ENCODE measurements around the gene LRMDA. TPM values are rescaled to one million over a fixed set of nuclear protein-coding genes. Genes with fewer than 3 reads are reported as not detected.
A peak's percentile ranks its signal among the peaks of the same experiment; 100 is the strongest.

LRMDA gene
- total and polyA plus RNA-seq, 2 of the 4 experiments (the other 2 are of a cell fraction): 0.07 TPM; not detected in 1

DNA sequence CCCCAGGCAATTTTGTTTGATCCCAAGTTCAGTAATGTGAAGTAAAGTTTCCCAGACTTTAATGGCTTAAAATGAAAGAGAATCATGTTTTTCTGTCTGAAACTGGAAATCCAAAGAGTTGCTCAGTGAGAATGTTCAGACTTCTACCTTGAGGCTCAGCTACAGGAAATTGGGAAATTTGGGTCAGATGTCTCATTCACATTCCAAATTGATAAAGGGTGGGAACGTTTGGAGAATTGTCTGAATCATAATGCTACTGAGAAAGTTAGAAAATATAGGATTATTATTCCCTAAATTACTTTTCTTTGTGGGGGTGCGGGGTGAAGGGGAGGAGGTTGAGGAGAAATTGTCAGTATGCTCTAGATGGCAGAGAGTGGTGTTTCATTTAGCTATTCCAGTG lies 773.9 kb downstream of the LRMDA start:
- no CpG with 5 or more reads among the region's 2 CpGs for WGBS, 2 experiments (ENCODE audit: extremely low coverage in 2 of 2, insufficient read length in 1 of 2)

More for the DNA sequence above, 773.9 kb downstream of the LRMDA start:
- Histone ChIP-seq H2BK20ac (ENCODE audit: low read depth, low read length) (no peak overlapping the region), H3K14ac (replicated peaks; ENCODE audit: low read depth, low read length) (no peak overlapping the region), H3K27me3 (ENCODE audit: control insufficient read depth, insufficient read depth, low read length) (no peaks in the 10 kb centered on the region), H4K91ac (ENCODE audit: insufficient read depth, low read depth, low read length) (no peak overlapping the region), H2BK120ac (ENCODE audit: low read depth, low read length) (no peak overlapping the region), H3K56ac (ENCODE audit: extremely low read depth, insufficient read depth, low read length) (no peak overlapping the region), H3K9ac (ENCODE audit: low read depth, low read length) (no peak overlapping the region), H3K9me1 (ENCODE audit: insufficient read depth, low read length) (no peaks in the 10 kb centered on the region; the same call in 1 of the 2 replicates), H3K4ac (ENCODE audit: low read depth, low read length) (no peak overlapping the region), H3K9me3 (ENCODE audit: control insufficient read depth, insufficient read depth, low read length) (no peaks in the 10 kb centered on the region), H4K20me1 (ENCODE audit: insufficient read depth, low read length) (no peaks in the 10 kb centered on the region), H2AFZ (replicated peaks; ENCODE audit: low read length, poor library complexity) (no peak overlapping the region), H4K8ac (ENCODE audit: low read depth in 2 of 2, low read length in 2 of 2) (no peak overlapping the region), H3K4me2 (ENCODE audit: low read depth, low read length) (no peak overlapping the region), H3K23ac (ENCODE audit: low read depth, low read length) (no peak overlapping the region), H3K4me1 (ENCODE audit: control insufficient read depth, insufficient read depth, low read length) (peaks cover 7% of the 10 kb centered on the region), H4K5ac (ENCODE audit: low read depth, low read length) (no peak overlapping the region; the same call in 1 of the 2 replicates), H2AK5ac (ENCODE audit: low read depth, low read length) (0 out of 2 replicates have a peak overlapping the region, but pooled peaks have one; percentile 36), H3K18ac (ENCODE audit: low read depth, low read length) (0 out of 2 replicates have a peak overlapping the region, but pooled peaks have one; percentile 2), H2BK5ac (ENCODE audit: low read depth, low read length, poor library complexity, severe bottlenecking) (no peak overlapping the region), H3K36me3 (ENCODE audit: control insufficient read depth, insufficient read depth, low read length) (no peaks in the 10 kb centered on the region), H2BK15ac (ENCODE audit: low read depth, low read length) (no peak overlapping the region), H3K4me3 (ENCODE audit: insufficient read depth, low read depth, low read length) (no peak overlapping the region), H2AK9ac (replicated peaks; ENCODE audit: low read depth, low read length, poor library complexity) (no peak overlapping the region), H3K79me1 (ENCODE audit: low read depth in 1 of 2, low read length in 2 of 2) (no peaks in the 10 kb centered on the region), H3K27ac (ENCODE audit: insufficient read depth, low read length) (no peak overlapping the region)
- BruUV-seq (replicated peaks): no TSS peak
- POLR2A ChIA-PET (ENCODE audit: unreplicated experiment): no interaction called here
- no peak for TF ChIP-seq BHLHE40 (IDR thresholded peaks at IDR 0.05; ENCODE audit: low read depth, low read length)
- no peak for TF ChIP-seq MAFK (IDR thresholded peaks at IDR 0.05; ENCODE audit: low read depth, low read length)
- TF ChIP-seq CEBPB (IDR thresholded peaks at IDR 0.05; ENCODE audit: low read depth, low read length): no peak
- TF ChIP-seq USF2 (IDR thresholded peaks at IDR 0.05; ENCODE audit: low read depth, low read length): no peak
- TF ChIP-seq CHD1 (IDR thresholded peaks at IDR 0.05; ENCODE audit: low read depth, low read length): no peak
- no peak for TF ChIP-seq RAD21 (IDR thresholded peaks at IDR 0.05; ENCODE audit: low read length)
- TF ChIP-seq, protein P1, sequence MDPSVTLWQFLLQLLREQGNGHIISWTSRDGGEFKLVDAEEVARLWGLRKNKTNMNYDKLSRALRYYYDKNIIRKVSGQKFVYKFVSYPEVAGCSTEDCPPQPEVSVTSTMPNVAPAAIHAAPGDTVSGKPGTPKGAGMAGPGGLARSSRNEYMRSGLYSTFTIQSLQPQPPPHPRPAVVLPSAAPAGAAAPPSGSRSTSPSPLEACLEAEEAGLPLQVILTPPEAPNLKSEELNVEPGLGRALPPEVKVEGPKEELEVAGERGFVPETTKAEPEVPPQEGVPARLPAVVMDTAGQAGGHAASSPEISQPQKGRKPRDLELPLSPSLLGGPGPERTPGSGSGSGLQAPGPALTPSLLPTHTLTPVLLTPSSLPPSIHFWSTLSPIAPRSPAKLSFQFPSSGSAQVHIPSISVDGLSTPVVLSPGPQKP (IDR thresholded peaks at IDR 0.05; ENCODE audit: borderline replicate concordance, low read depth, low read length): no peak
- no peak for TF ChIP-seq POLR2A (IDR thresholded peaks at IDR 0.05; ENCODE audit: low read depth, low read length)
- no peak for TF ChIP-seq SMC3 (IDR thresholded peaks at IDR 0.05; ENCODE audit: low read depth, low read length)
- TF ChIP-seq RFX5 (IDR thresholded peaks at IDR 0.05; ENCODE audit: low read depth, low read length): no peak
- TF ChIP-seq NFE2L2 (IDR thresholded peaks at IDR 0.05; ENCODE audit: low read depth, low read length): no peak
- no peak for TF ChIP-seq MXI1 (IDR thresholded peaks at IDR 0.05; ENCODE audit: borderline replicate concordance, low read depth, low read length)
- TF ChIP-seq RCOR1 (IDR thresholded peaks at IDR 0.05; ENCODE audit: insufficient replicate concordance, low read length): no peak
- ATAC-seq (ENCODE audit: low read depth) (no peak), DNase-seq (no peak)
- CTCF ChIA-PET: no interaction called here
- intact Hi-C loops (cut with micrococcal nuclease) (no loop called here), dilution Hi-C loops (cut with HindIII; ENCODE audit: low sequenced_read_pairs, unreplicated experiment) (no loop called here), in situ Hi-C loops (cut with MboI; ENCODE audit: low sequenced_read_pairs) (no loop called here)

Measured in IMR-90 (cell line).